ENCODE data around the gene DNAI2.

DNAI2 gene, protein sequence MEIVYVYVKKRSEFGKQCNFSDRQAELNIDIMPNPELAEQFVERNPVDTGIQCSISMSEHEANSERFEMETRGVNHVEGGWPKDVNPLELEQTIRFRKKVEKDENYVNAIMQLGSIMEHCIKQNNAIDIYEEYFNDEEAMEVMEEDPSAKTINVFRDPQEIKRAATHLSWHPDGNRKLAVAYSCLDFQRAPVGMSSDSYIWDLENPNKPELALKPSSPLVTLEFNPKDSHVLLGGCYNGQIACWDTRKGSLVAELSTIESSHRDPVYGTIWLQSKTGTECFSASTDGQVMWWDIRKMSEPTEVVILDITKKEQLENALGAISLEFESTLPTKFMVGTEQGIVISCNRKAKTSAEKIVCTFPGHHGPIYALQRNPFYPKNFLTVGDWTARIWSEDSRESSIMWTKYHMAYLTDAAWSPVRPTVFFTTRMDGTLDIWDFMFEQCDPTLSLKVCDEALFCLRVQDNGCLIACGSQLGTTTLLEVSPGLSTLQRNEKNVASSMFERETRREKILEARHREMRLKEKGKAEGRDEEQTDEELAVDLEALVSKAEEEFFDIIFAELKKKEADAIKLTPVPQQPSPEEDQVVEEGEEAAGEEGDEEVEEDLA

DNA sequence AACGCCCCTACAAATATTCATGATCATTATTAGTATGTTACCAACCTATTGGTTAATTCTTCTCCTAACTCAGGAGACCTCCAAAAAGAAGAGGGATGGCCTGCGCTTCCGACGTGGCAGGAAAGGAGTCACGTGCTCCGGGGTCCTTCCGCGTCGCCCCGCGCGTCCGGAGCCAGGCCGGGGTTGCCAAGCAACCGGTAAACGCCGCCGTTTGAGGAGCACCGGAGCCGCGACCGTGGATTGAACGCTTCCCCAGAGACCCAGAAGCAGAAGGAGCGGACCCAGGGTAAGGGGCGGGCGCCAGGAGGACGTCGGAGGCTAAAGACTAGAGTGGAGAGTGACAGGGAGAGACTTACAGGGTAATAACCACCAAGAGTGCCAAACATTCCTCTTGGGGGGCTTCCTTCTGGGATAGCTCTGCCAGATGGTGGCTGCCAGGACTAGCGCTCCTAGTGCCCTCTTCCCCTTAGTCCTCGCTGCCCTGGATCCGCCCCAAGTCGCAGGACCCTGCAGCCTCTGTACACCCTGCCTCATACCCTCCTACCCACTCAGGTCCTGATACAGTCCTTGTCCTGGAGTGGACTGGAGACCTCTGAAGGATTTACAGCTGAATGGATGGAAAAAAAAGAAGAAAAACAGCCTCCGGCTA lies at the start of gene DNAI2:
DNAI2 (plus strand) TSS at position 175 of the 649 bp plus-strand sequence. CDS start 7,584 bp downstream, outside the sequence.
- no peak for DNase-seq

DNA sequence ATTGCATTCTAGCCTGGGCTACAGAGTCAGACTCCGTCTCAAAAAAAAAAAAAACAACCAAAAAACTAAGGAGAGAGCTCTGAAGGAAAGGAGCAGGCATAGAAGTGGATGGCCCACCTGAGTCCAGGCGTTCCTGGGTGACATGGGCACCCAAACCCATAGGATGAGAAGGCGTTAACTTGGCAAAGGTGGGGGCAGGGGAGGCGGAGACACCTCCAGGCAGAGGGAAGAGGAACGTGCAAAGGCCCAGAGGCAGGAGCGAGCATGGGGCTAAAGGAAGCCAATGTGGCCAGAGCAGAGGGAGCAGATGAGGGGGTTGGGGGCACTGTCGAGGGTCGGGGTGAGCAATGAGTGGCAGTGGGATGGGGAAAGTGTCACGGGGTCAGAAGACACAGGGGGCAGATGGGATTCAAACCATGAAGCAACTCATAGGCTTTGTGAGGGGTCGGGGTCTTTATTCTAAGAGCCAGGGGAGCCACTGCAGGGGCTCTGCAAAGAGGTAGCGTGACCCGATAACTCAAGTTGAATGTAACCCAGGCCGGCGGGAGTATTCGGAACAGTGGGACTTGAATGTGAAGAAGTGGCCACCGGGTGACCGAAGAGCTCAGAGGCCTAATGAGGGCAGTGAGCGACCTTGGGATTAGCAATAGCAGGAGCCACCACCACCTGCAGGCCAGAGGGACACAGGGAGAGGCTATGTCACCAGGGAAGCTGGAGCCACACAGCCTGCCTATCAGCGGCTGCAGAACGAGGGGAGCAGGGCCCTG lies 48.9 kb upstream of the DNAI2 start:
- DNase-seq: no peak

DNA sequence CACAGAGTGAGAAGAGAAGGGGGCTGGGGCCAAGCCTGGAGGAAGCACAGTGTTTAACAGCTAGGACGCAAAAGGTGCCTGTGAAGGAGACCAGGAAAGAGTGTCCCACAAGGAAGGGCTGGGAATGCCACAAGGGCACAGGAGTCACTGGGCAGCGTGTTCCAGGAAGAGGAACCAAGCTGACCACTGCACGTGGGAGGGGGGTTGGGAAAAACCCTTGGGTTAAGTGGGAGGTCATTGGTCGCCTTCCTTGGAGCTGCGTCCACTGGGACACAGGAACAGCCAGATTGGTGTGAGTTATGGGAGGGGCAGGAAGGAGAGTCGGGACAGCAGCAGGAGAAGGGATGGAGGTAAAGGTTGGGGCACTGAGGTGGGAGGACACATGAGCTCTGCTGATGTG lies 47.8 kb upstream of the DNAI2 start:
- no peak for DNase-seq

DNA sequence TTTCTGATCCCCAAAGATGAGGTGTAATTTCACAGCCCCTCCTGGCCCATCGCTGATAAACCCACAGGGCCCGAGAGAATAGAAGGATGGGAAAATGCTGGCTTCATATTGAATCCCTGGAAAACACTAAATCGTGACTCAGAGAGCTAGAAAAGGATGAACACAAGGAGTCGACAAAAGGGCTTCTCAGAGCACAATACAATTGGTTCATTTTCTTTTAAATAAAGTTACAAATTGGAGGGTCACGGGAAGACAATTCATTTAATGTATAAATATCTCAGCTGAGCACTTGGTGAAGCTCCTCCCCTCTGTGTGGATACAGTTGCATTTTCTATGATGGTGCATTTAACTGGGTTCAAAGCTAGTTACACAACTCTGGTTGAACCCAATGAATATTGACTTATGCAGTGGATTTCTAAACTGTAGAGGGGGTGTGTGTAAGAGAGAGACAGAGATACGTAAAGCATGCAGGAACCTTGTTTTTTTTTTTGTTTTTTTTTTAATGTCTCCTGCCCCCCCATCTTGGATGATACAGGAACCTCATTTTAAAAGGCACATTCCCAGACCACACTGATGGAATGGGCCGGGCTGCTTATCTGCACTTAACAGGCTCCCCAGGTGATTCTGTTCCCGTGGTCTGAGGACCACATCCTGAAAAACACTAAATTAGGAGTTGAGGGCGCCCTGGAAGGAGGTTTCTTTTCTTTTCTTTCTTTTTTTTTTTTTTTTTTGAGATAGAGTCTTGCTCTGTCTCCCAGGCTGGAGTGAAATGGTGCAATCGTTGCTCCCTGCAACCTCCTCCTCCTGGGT lies 46.6 kb upstream of the DNAI2 start:
- no peak for DNase-seq

DNA sequence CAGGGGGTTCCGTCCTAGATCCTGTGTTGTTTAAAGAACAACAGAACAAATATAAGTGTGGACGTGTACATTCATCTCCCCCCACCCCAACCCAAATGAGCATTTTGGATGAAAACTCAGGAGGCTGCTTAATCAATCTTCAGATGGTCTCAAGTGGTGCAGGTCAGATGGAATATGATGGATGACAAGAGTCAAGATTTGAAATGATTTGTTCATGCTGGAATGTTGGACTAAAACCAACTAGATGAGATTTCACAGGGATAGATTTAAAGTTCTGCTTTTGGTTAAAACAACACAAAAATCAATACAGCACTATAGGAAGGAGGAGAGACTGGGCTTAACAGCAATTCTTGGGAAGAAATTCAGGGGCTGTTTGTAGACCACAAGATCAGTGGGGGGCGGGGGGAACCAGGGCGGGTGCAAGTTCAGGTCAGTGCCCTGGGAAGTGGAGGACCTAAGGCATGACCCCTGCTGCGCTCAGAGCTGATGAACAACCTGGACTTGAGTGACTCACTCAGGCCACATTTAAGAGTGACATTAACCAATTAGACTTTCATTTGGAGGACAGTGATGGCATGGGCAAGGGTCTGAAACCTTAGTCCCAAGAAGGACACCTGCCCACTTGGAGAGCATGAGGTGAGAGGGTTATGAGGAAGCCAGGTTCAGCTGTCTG lies 45.6 kb upstream of the DNAI2 start:
- no peak for DNase-seq

DNA sequence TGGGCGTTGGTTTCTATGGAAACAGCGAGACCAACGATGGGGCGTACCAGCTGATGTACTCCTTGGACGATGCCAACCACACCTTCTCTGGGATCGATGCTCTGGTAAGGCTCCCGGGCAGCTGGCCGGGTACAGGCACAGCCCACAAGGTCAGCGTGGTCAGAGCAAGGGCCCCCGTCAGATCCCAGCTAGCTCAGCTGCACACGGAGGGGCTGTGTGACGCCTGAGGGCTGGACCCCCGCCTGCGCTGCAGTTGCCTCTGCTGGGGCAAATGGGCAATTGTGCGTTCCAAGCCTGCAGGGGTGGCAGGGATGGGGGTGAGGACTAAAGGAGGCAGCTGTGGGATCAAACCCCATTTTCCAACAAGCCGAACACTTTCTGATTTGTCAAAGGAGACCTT lies 43.1 kb upstream of the DNAI2 start:
- no peak for DNase-seq

DNA sequence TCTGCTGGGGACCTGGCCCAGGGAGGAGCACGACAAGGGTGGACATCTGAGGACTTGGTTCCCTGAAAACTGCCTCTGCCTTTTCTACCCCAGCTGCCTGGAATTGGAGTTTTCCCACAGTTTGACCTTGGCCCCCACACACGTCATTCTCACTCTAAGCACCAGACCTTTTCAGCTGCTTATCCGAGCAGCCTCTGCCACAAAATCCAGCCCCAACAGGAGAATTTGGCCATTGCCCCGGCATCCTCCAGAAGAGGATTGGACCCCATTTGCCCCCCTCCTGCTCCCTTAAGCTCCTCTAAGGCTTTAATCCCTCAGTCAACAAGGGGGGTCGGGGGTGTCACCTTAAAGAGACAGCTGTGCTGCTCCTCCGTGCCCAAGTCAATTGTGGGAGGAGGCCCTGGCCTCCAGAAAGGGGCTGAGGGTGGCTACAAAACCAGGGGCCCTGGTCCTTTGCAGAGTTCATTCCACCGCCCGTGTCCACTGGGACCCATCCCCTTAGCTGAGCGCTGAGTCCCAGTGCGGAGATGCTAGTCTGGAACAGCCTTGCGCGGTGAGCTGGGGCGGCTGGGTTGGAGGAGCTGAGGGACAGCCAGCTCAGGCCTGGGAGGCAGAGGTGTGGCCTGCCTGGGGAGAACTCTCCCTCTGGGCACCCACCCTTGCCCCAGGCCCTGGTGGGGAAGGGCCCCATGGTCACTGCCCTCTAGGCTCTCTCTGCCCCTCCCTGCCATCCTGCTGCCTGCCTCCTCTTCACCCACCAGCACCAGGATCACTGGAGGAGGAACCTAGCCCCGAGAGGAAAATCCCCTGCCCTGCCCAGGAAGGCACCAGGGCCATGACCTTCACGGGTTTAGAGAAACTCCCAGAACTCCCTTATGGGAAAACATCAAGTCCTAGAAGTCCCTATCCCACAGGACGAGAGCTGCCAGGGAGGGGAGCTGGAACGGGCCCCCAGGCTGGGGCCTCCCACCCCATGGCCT lies 41.8 kb upstream of the DNAI2 start:
- DNase-seq: no peak

DNA sequence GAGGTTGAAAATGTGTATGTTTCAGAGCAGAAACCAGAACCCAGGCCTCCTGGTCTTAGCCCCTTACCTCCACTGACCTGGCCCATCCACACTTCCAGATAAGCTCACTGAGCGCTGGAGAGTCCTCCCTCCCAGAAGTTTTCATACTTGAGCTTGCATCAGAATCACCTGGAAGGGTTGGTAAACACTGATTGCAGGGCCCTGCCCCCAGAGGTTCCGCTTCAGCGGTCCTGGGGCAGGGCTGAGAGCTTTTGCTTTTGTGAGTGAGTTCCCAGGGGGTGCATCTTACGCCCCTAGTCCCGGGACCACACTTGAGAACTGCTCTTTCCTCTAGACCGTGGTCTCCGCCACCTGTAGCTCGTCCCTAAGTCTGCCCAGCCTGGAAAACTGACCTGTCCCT lies 40.1 kb upstream of the DNAI2 start:
- DNase-seq: no peak

DNA sequence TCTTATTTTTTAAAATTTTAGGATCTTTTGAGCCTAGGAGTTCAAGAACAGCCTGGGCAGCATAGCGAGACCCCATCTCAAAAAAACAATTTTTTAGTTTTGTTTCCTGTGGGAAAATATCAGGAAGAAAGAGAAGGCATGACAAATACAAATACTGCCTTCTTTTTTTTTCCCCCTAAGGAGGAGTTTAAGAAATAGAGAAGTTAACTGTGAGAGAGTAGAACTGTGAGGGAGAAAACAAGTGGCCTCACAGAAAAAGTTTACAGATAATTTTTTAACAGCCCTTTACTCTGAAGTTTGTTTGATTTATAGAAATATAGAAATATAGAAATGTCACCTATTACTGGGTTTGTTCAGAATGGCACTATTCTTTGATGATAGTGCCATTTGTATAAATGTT lies 39.5 kb upstream of the DNAI2 start:
- DNase-seq: no peak

DNA sequence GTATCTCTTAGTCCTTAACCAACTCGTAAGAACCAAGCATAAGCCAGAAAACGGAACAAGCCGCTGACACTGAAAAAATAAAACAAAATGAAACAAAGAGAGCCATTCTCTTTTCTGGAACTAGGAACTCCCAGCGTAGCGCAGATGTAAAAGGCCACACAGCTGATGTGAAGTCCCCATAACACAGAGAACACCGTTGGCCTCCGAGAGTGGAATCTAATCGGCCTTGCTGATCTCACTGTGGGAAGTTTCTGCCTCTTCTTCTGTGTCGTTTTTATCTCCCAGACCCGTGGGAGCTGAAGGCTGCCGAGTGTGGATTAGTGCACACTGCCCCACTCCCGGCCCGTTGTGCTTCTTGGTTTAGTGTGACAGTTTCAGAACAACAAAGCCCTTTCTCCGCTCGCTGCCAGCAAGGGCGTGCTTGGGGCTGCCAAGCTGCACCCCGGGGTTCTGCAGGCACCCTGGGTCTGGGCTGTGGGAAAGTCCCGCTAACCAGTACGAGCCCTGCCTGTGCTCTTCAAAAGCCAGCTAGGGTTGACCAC lies 38.9 kb upstream of the DNAI2 start:
- no peak for DNase-seq

DNA sequence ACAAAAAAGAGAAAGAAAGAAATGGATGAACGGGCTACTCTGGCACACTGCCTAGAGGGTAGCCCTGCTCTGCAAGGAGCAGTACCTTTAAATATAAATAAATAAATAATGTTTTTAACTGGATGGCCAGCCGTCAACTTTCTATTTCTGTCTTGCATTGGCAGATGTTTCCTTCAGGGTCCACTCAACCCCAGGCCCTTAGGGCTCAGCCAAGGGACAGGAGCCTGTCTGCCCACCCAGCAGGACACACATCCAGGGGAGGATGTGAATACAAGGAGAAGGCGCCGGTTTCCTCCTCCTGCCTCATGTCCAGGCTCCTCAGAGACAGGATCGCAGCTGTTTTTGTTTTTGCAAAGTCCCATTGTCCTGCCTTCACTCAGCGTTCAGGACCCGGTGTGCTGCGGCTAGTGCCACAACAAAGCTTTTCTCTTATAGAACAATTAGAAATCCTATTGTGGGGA lies 38.1 kb upstream of the DNAI2 start:
- no peak for DNase-seq

DNA sequence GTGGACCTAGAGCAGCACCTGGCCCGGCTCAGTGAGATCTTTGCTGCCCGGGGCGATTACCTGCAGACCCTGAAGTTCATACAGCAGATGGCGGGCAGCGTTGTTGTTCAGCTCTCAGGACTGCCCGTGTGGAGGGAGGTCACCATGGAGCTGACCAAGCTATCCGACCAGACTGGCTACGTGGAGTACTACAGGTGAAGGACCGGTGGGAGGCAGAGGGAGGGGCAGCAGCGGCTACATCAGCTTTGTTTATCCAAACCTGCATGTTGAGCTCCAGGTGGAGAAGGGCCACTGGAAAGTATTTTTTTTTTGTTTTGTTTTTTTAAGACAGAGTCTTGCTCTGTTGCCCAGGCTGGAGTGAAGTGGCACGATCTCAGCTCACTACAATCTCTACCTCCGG lies 36.7 kb upstream of the DNAI2 start:
- DNase-seq: no peak

DNA sequence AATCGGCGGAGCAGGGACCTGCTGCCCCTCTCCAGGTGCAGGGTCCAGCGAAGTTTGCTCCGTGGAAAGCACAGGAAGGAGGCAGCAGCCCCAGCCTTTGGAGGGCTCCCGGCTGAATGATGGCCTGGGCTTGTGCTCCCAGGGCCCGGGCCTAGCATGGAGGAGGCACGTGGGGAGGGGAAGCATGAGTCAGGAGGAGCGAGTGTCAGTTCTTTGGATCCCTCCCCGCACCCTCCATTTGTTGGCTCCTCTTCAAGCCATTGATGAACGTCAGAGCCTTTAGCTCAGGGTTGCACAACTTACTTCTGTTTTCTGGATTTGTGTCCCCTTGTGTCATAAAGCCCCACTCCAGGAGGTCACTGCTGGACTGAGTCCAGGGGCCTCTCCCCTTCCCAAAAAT lies 34.9 kb upstream of the DNAI2 start:
- no peak for DNase-seq

DNA sequence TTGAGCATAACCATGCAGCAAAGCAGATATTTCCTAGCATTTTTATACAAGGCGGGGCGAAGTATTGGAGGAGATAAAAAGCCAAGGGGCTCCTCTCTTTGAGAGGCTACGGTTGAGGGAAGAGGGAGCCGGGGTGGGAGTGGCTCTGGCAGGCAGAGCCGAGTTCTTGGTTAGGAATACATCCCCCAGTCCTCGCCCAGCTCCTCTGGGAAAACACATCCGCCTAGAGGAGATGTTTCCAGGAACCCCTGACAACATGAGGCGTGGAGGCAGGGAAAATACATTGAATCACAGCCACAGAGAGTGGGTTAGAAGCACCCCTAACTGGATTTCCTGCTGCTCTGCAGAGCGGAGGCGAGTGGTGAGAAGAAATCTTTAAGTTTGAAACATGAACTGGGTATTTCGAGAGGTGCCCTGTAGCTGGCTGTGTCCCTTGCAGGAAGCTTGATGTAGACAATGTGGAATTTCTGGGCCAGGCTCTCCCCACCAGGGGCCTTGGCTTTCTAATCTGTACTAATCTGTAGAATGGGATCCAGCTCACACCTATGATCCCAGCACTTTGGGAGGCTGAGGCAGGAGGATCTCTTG lies 33.3 kb upstream of the DNAI2 start:
- no peak for DNase-seq

DNA sequence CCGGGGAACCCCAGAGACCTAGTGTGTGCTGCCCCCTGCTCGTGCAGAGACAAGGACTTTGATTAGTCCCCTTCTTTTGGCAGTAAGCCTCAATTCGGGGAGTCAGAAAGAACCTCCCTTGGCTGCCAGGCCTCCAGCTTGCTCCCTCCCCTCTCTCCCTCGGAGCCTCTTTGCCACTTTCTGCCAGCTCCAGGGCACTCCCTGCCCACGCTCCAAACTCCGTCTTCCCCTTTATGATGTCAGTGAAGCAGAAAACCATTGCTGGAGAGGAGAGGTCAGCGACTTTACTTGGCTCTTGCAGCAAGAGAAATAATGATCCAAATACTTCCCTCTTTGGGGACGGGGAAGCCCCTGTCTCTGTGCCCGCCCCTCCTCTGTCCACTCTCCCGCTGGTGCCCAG lies 32.6 kb upstream of the DNAI2 start:
- no peak for DNase-seq

DNA sequence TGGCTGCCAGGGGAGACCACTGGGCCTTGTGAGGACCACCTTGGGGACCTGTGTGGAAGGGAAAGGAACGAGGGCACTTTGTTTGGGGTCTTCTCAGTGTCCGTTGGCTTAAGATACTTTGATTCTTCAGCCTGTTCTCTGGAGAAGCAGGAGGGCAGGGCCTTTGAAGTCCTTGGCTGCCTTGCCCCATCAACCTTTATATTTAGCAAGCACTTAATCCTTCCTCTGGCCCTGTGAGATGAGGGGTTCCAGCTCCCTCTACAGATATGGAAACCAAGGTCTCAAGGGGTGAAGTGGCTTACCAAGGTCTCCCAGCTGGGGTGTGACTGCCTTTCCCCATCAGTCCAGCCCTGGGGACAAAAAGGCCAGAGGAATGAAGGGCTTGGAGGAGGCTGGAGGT lies 32.2 kb upstream of the DNAI2 start:
- DNase-seq: no peak

DNA sequence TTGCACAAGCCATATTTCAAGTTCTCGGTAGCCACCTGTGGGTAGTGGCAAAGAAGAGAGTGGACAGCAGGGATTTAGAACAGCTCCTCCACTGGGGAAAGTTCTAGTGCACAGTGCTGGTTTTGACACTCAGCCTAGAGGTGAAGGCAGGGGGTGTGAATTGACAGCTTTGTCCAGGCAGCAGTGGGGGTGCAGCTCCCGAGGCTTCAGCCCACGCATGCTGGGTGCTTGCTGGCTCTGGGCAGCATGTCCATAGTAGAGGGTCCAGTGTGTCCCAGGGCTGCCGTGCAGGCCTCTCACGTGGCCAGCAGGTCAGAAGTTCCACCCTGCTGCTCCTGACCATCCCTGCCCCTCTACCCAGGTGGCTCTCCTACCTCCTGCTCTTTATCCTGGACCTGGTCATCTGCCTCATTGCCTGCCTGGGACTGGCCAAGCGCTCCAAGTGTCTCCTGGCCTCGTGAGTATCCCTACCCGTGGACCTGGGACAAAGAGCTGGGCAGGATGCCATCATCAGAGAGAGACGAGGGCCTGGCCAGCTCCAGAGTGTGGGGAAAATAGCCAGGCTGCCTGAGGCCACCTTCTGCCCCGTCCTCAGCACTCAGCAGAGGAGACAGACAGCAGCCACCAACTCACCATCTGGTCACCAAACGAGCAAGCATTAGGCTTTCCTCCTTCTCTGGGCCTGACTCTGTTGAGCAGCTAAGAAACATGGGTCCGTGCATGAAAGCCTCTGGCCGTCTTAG lies 30.9 kb upstream of the DNAI2 start:
- DNase-seq: no peak

DNA sequence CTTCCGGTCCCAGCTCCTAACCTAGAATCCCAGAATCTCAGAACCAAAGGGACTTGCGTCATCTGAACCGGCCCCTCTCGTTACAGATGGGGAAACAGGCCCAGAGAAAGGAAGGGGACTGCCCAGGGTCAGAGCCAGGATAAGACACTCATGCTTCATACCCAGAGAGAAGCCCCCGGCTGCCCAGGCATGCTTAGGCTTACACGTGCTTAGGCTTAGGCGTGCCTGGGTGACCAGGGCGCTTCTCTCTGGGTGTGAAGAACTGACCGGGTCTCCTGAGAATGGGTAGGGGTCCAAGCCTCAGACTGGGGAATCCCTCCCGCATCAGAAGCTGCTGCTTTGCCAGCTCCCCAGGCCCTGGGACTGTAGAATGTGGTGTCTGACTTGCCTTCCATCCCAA lies 29.9 kb upstream of the DNAI2 start:
- no peak for DNase-seq

DNA sequence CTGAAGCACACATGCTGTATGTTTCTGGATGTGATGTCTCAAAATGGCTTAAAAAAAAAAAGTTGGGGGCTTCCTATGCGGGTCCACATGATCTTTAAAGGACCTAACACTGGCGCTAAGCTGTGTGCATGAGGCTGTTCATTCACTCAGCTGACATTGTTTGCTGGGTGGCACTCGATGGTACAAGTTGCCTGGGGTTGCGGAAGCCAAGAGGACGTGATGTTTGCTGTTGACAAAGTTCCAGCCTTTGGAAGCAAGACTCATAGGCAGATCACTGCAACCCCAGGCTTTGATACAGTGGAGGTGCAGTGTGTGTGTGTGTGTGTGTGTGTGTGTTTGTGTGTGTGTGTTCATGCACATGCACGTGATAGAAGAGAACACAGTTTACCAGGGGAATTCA lies 29.5 kb upstream of the DNAI2 start:
- DNase-seq: no peak
